Activated CD8-positive, alpha-beta memory T cell treated with anti-CD3 and anti-CD28 coated beads, Interleukin-2, amount 10 ng/mL, durations not matched to agents 7 days and 5 days (primary cell): ENCODE results near the gene ZBTB45. TPM values are rescaled to one million over a fixed set of nuclear protein-coding genes. Genes with fewer than 3 reads are reported as not detected.
"Not testable (repeated sequence)": the region's sequence is repeated elsewhere in the genome, so short reads cannot be mapped to it uniquely, and the experiment has no call there.

Experiments
- ATAC-seq: fragments of 150-1000 bp; cut with Tn5 transposase; one replicate; pipeline ENCODE4 v1.10.0; 2021; ENCODE audit warnings: moderate library complexity
- CTCF ChIA-PET: fragments of 350-600 bp; sonication (Branson Sonifier 250); formaldehyde crosslinking; loops from one replicate; lab custom pipeline; 2021; ENCODE audit warnings: antibody characterized with exemption; lab: Charles Lee
- DNase-seq: peaks from one replicate; pipeline ENCODE4 v3.0.0-alpha.2; 2020
- H3K27ac Mint-ChIP-seq: one replicate; pipeline ENCODE4 v1.8.0; 2021; ENCODE audit warnings: mild to moderate bottlenecking, mixed read lengths
- H3K27me3 Mint-ChIP-seq: one replicate; pipeline ENCODE4 v1.8.0; 2021; ENCODE audit warnings: mixed read lengths
- H3K36me3 Mint-ChIP-seq: one replicate; pipeline ENCODE4 v1.8.0; 2021; ENCODE audit warnings: mild to moderate bottlenecking, mixed read lengths
- H3K4me1 Mint-ChIP-seq: one replicate; pipeline ENCODE4 v1.8.0; 2021; ENCODE audit warnings: mixed read lengths
- H3K4me3 Mint-ChIP-seq: one replicate; pipeline ENCODE4 v1.8.0; 2021; ENCODE audit warnings: mild to moderate bottlenecking, moderate library complexity, mixed read lengths
- H3K9me3 Mint-ChIP-seq: one replicate; pipeline ENCODE4 v1.8.0; 2022; ENCODE audit warnings: low read depth, mixed read lengths
- total RNA-seq, 2 experiments: library from RNA; stranded (reverse); gene quantifications; one replicate each; pipeline ENCODE4 v1.2.3, GENCODE V29; 2021

The ZBTB45 gene
- total RNA-seq, 2 experiments from 2014 or later = 15.1 to 16.9 TPM

DNA sequence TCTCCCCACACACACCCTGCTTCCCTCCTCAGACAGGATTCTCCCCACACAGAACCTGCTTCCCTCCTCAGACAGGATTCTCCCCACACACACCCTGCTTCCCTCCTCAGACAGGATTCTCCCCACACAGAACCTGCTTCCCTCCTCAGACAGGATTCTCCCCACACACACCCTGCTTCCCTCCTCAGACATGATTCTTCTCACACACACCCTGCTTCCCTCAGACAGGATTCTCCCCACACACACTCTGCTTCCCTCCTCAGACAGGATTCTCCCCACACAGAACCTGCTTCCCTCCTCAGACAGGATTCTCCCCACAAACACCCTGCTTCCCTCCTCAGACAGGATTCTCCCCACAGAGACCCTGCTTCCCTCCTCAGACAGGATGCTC lies 19.6 kb upstream of the ZBTB45 start:
- not testable (repeated sequence) for H3K9me3 Mint-ChIP-seq, H3K36me3 Mint-ChIP-seq, DNase-seq, H3K27ac Mint-ChIP-seq, ATAC-seq
- H3K4me1 Mint-ChIP-seq = peaks cover 18% of the 10 kb centered on the region
- H3K27me3 Mint-ChIP-seq = peaks cover 12% of the 10 kb centered on the region
- CTCF ChIA-PET = interaction anchor here (1.4 to 1.5 kb wide), 2 partner anchors 20 to 42 kb away, joined by 4 to 8 read pairs; partner anchors contain the start of gene ZBTB45
- peak overlapping the region; percentile 68 for H3K4me3 Mint-ChIP-seq

DNA sequence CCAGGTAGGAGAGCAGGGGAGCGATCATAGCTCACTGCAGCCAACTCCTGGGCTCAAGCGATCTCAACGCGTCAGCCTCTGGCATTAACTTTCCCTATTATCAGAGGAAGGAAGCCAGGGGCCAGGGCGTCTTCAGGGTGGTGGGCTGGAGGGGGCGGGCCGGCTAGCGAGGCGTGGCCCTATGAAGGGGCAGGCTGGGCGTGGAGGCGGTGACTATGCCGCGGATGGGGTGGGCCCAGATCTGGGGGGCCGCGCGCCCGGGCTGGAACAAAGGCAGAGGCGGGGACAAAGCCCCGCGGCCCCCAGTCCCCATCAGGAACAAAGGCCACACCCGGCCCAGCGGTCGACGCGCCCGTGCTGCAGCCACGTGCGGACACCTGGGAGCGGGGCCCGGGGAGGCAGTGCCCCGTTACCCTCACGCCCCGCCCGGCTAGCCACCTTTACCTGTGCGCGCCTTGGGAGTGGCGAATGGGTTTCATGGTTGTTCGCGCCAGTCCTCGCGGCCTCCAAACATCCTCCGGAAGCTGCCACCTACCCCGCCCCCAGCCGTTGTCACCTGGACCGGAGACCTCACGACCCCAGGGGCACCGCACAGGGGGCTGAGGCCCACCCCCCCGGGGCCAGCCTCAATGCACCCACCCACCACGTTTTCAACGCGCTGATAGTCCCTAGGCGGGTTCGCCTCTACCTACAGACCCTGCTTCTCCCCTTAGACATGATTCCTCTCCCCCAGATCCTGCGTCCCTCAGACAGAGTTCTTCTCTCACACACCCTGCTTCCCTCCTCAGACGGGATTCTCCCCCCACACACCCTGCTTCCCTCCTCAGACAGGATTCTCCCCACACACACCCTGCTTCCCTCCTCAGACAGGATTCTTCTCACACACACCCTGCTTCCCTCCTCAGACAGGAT lies 18.9 kb upstream of the ZBTB45 start:
- ATAC-seq = peak; percentile 82
- peak; percentile 68 for DNase-seq
- Mint-ChIP-seq H3K4me1 (peaks cover 13% of the 10 kb centered on the region), H3K36me3 (no peaks in the 10 kb centered on the region), H3K27me3 (peaks cover 12% of the 10 kb centered on the region), H3K4me3 (peak overlapping the region; percentile 68), H3K27ac (peak overlapping the region; percentile 63), H3K9me3 (no peaks in the 10 kb centered on the region)
- CTCF ChIA-PET = interaction anchor here (1.4 to 1.5 kb wide), 2 partner anchors 19 to 43 kb away, joined by 4 to 8 read pairs; partner anchors contain the start of gene ZBTB45

DNA sequence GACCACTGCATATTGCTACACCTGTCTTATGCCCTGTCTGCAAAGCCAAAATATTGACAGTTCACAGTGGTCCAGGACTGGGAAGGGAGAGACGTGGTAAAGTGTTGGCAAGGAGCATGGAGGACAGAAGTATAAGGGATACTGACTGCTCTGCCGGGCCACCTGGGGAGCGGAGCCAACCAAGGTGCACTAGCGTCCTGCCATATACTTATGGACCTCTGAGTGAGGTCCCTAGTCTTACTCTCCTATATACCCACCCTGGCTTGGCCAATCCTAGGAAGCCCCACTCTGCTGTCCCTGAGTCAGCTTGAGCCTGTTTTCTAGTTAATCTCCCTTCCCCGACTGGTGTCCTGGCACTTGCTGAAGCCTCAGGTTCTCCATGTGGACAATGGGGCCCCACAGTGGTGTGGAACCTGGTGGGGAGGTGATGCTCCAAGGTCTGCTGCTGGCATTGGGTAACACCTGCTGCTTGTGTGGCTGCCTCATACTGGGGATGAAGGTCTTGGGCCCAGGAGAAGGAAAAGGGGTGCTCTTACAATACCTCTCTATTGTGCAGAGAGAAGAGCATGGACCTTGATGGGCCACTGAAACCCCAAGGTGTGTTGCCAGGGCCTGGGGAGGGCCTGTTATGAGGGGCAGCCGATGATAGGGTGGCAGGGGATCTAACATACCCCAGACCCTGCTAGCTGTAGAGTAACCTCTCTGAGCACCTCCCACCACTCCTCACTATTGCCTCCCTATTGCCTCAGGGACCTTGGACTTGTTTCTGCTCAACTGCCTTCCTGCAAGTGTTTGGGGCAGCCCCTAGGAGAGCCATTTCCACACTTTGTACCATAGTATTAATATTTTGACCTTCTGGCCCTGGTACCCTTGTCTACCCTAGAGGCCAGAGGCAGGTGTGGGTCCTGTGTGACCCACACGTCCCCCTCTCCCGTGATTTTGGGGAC lies 17.5 kb upstream of the ZBTB45 start:
- no peaks in the 10 kb centered on the region for H3K36me3 Mint-ChIP-seq
- H3K4me1 Mint-ChIP-seq = peaks cover 12% of the 10 kb centered on the region
- no peak overlapping the region for H3K27ac Mint-ChIP-seq
- DNase-seq = no peak
- CTCF ChIA-PET = interaction anchor here (1.5 kb wide), 1 partner anchor 44 kb away, joined by 4 read pairs; no protein-coding TSS in a partner anchor
- H3K4me3 Mint-ChIP-seq = no peak overlapping the region
- peaks cover 10% of the 10 kb centered on the region for H3K27me3 Mint-ChIP-seq
- no peak for ATAC-seq
- no peaks in the 10 kb centered on the region for H3K9me3 Mint-ChIP-seq

DNA sequence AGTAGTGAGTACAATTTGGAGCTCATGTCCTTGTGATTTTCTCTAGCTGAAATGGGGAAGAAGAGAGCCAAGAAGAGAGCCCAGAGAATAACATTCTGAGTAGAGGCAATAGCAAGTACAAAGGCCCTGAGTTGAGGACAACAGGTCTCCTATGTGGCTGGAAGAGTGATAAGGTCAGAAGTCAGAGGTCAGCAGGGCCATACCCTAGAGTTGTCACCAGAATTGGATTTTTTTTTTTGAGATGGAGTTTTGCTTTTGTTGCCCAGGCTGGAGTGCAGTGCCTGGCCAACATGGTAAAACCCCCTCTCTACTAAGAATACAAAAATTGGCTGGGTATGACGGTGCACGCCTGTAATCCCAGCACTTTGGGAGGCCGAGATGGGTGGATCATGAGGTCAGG lies 16.2 kb upstream of the ZBTB45 start:
- Mint-ChIP-seq H3K9me3 (no peaks in the 10 kb centered on the region), H3K27me3 (peaks cover 12% of the 10 kb centered on the region), H3K36me3 (no peaks in the 10 kb centered on the region), H3K4me3 (no peak overlapping the region), H3K4me1 (peaks cover 12% of the 10 kb centered on the region), H3K27ac (no peak overlapping the region)
- DNase-seq (no peak), ATAC-seq (no peak)
- CTCF ChIA-PET = interaction anchor here (4.5 kb wide), 1 partner anchor 16 kb away, joined by 33 read pairs; the partner anchor contains the start of gene ZBTB45

DNA sequence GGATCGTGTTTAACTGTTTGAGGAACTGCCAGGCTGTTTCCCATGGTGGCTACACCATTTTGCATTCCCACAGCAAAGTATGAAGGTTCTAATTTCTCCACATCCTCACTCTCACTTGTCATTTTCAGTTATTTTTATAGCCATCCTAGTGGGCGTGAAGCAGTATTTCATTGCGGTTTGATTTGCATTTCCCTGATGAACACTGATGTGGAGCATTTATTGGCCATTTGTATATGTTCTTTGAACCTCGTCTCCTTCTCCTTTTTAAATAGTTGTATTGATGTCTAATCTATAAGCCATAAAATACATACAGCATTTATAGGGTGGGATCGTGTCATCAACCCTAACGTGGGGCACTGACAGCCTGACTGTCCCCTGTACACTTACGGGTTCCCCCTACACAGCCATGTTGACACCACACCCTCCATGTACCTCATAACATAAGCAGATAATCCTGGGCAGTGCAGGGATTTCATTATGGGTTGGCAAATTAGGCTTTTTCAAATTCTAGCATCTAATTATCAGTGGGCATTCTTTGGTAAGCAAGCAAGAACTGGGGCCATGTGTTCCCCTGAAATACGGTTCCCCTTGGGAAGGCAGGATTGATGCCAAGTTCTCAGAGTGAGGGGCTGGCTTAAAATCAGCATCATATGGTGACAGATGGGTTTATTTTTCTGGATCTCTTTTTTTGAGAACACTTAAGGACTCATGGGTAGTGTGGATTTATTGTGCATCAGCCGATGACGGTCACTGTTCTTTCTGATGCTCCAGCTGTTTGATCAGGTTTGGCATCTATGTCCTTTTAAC lies 11.6 kb upstream of the ZBTB45 start:
- H3K4me1 Mint-ChIP-seq = no peaks in the 10 kb centered on the region
- no peak for ATAC-seq
- H3K27ac Mint-ChIP-seq = no peak overlapping the region
- DNase-seq = no peak
- H3K27me3 Mint-ChIP-seq = peaks cover 9% of the 10 kb centered on the region
- no peak overlapping the region for H3K4me3 Mint-ChIP-seq
- CTCF ChIA-PET = no interaction called here
- H3K36me3 Mint-ChIP-seq = no peaks in the 10 kb centered on the region
- no peaks in the 10 kb centered on the region for H3K9me3 Mint-ChIP-seq

DNA sequence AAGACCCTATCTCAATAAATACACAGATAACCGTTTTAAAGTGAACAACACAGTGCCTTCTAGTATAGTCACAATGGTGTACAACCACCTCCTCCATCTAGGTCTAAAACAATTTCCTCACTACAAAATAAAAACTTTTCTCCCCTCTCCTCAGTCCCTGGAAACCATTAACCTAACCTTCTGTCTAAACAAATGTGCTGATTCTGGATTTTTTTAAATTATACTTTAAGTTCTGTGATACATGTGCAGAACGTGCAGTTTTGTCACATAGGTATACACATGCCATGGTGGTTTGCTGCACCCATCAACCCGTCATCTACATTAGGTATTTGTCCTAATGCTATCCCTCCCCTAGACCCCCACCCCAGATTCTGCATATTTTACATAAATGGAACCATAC lies 9.8 kb upstream of the ZBTB45 start:
- no peaks in the 10 kb centered on the region for H3K4me1 Mint-ChIP-seq
- peaks cover 9% of the 10 kb centered on the region for H3K27me3 Mint-ChIP-seq
- no peaks in the 10 kb centered on the region for H3K36me3 Mint-ChIP-seq
- ATAC-seq = no peak
- CTCF ChIA-PET = interaction anchor here (0.7 to 1.7 kb wide), 3 partner anchors 10 to 13 kb away, joined by 3 to 9 read pairs (median 3); partner anchors contain the start of gene ZBTB45
- no peak overlapping the region for H3K27ac Mint-ChIP-seq
- no peak for DNase-seq
- no peaks in the 10 kb centered on the region for H3K9me3 Mint-ChIP-seq
- no peak overlapping the region for H3K4me3 Mint-ChIP-seq

DNA sequence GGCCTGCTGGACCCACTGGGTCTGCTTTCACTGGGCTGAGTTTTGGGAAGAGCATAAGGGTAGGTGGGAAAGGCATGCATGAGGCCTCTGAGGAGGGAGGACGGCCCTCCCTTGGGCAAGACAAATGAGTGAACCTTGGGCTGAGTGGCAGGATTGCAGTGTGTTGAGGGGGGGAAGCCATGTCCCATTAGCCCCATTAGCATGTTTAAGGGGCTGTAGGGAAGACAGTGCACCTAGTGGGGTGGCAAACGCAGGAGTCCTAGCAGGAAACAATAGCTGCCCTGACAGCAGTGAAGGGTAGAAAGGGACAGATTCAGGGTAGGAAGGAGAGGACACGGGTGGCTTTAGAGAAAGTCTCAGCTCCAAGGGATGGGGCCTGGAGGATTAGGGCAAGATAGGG lies 3.1 kb upstream of the ZBTB45 start:
- H3K4me3 Mint-ChIP-seq = no peak overlapping the region
- no peaks in the 10 kb centered on the region for H3K9me3 Mint-ChIP-seq
- H3K27me3 Mint-ChIP-seq = no peaks in the 10 kb centered on the region

DNA sequence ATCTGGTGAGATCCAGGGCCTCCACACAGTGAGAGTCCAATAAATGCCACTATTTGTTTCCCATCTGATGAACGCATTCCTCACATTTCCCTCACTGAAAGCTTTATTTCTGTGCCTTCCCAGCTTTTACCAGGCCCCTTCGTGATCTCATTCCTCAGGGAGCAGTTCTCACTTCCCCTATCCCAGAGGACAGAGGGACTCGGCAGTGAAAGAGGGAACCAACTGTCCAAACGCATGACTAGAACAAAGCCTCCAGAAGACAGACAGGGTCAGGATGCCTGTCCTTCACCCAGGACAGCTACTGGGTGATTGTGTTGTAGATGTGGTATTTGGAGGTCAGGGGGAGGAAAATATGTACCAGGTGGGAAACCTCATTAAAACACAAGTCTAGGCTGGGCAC lies 2.0 kb upstream of the ZBTB45 start:
- Mint-ChIP-seq H3K27me3 (no peaks in the 10 kb centered on the region), H3K4me3 (no peak overlapping the region), H3K4me1 (peaks cover 35% of the 10 kb centered on the region), H3K27ac (peak overlapping the region; percentile 11), H3K36me3 (peaks cover 2% of the 10 kb centered on the region), H3K9me3 (no peaks in the 10 kb centered on the region)
- ATAC-seq = no peak
- DNase-seq = no peak
- CTCF ChIA-PET = interaction anchor here (0.8 to 7.7 kb wide), 6 partner anchors 12 to 96 kb away, joined by 3 to 153 read pairs (median 36); partner anchors contain the start of genes CHMP2A and UBE2M

More for the DNA sequence above, 3.1 kb upstream of the ZBTB45 start:
- CTCF ChIA-PET = interaction anchor here (7.7 kb wide), 1 partner anchor 55 kb away, joined by 153 read pairs; no protein-coding TSS in a partner anchor
- Mint-ChIP-seq H3K27ac (no peak overlapping the region), H3K36me3 (peaks cover under 1% of the 10 kb centered on the region), H3K4me1 (peaks cover 27% of the 10 kb centered on the region)
- ATAC-seq = no peak
- DNase-seq = no peak

DNA sequence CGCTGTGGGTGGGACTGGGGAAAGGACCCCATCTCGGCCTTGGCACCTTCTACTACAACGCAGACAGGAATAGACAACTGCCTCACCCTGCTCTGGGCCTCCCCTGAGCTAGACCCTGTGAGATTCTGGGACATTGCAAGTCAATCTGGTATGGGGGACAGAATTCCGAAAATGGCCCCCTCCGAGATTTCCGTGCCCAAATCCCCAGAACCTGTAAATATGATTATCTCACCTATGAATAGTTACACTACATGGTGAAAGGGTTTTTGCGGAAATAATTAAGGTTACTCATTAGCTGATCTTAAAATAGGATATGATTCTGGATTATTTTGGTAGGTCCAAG lies 618 bp upstream of the ZBTB45 start:
- H3K27ac Mint-ChIP-seq = peak overlapping the region; percentile 92
- H3K4me3 Mint-ChIP-seq = peak overlapping the region; percentile 96
- DNase-seq = no peak
- CTCF ChIA-PET = interaction anchor here (0.7 to 7.7 kb wide), 32 partner anchors 8 to 839 kb away, joined by 3 to 153 read pairs (median 7); partner anchors contain the start of genes CHMP2A, MZF1, RPS5 and TRIM28
- no peak for ATAC-seq
- no peaks in the 10 kb centered on the region for H3K9me3 Mint-ChIP-seq
- H3K27me3 Mint-ChIP-seq = no peaks in the 10 kb centered on the region
- peaks cover 9% of the 10 kb centered on the region for H3K36me3 Mint-ChIP-seq
- H3K4me1 Mint-ChIP-seq = peaks cover 46% of the 10 kb centered on the region

DNA sequence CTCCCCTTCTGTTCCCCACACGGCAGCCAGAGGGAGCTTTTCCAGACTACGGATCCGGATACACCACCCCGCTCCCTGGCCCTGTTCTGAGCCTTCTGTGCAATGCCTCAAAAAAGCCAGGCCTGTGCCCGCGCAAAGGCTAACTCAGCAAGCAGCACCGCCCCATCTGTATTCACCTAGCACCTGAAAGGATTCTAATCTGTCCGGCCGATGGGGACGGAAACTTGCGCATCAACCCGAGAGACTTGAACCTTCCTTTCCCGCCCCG lies 589 bp downstream of the ZBTB45 start:
- H3K4me3 Mint-ChIP-seq = peak overlapping the region; percentile 96
- ATAC-seq (peak; percentile 21), DNase-seq (peak; percentile 72)
- H3K4me1 Mint-ChIP-seq = peaks cover 54% of the 10 kb centered on the region
- peaks cover 9% of the 10 kb centered on the region for H3K36me3 Mint-ChIP-seq
- no peaks in the 10 kb centered on the region for H3K9me3 Mint-ChIP-seq
- CTCF ChIA-PET = interaction anchor here (1.0 to 7.7 kb wide), 25 partner anchors 10 to 335 kb away, joined by 3 to 153 read pairs (median 8); partner anchors contain the start of genes CHMP2A, RPS5, TRIM28 and UBE2M
- peak overlapping the region; percentile 92 for H3K27ac Mint-ChIP-seq
- H3K27me3 Mint-ChIP-seq = no peaks in the 10 kb centered on the region

DNA sequence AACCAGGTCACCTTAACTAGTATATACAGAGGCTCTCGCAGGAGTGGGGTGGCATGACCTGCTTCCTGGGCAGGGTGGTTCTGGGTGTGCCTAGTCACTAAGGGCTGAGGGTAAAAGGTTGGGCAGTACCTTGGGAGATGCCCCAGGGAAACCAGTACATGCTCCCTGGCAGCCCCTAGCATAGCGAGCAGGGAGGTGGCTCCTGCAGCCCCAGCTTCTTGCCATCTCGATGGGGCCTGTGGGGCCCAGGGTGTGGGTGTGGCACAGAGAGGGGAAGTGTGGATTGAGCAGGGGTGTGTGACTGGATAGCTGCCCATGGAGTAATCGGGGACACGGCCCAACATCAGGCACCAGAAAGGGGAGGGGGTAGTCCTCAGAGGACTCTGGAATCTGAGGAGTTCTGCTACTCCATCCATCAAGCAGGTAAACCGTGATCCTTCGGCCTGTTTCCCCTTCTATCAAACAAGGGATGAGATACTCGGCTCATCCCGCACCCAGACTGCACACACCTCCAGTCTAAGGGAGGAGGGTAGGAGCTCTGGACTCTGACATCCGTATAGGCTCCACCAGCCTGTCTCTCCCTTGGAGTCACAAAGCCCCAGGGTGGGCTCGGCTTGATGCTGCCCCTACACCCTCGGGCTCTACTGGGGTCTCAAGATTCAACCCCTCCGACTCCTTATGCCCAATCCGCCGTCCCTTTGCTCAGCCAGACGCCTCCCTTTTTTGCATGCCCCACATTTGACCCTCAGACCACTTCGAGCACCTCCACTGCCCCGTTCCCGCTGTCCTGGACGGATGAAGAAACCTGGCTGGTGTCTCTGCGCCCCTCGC lies 1.1 kb downstream of the ZBTB45 start:
- DNase-seq (peak; percentile 51), ATAC-seq (no peak)
- peaks cover 58% of the 10 kb centered on the region for H3K4me1 Mint-ChIP-seq
- H3K36me3 Mint-ChIP-seq = peaks cover 9% of the 10 kb centered on the region
- no peaks in the 10 kb centered on the region for H3K27me3 Mint-ChIP-seq
- no peaks in the 10 kb centered on the region for H3K9me3 Mint-ChIP-seq
- peak overlapping the region; percentile 92 for H3K27ac Mint-ChIP-seq
- CTCF ChIA-PET = interaction anchor here (0.8 to 7.7 kb wide), 26 partner anchors 10 to 335 kb away, joined by 3 to 153 read pairs (median 8); partner anchors contain the start of genes CHMP2A, RPS5, TRIM28 and UBE2M
- peak overlapping the region; percentile 96 for H3K4me3 Mint-ChIP-seq
